IPS DF 6.9 (cell line): ENCODE data around the gene VAMP8.

Source experiments
- DNase-seq: peaks from one replicate; pipeline ENCODE4 v3.0.0-alpha.2; 2013; ENCODE audit warnings: low read depth, low spot score
- H3K27ac ChIP-seq: one replicate; pipeline ENCODE4 v1.5.1; 2013; ENCODE audit warnings: low read length, control low read depth
- H3K27me3 ChIP-seq: 2 replicates; pipeline ENCODE4 v1.6.1; 2013; ENCODE audit warnings: mild to moderate bottlenecking, low read length; ENCODE audit not compliant: control insufficient read depth, insufficient read depth
- H3K36me3 ChIP-seq: 2 replicates; pipeline ENCODE4 v1.6.1; 2013; ENCODE audit warnings: low read length; ENCODE audit not compliant: control insufficient read depth, insufficient read depth
- H3K4me1 ChIP-seq: 2 replicates; pipeline ENCODE4 v1.6.1; 2013; ENCODE audit warnings: low read length; ENCODE audit not compliant: control insufficient read depth, insufficient read depth
- H3K4me3 ChIP-seq: 2 replicates; pipeline ENCODE4 v1.5.1; 2013; ENCODE audit warnings: mild to moderate bottlenecking, low read length
- H3K9me3 ChIP-seq: 2 replicates; pipeline ENCODE4 v1.6.1; 2013; ENCODE audit warnings: low read length, inconsistent platforms; ENCODE audit not compliant: control insufficient read depth, insufficient read depth
- WGBS: extraction: QIAGEN DNeasy Blood & Tissue Kit; methylation state at CpG from one replicate; pipeline ENCODE4 v1.1.7; 2013; ENCODE audit warnings: mixed read lengths, missing lambda C conversion rate; ENCODE audit not compliant: insufficient read length, insufficient coverage; 5-methylcytosine and 5-hydroxymethylcytosine counted together

The VAMP8 gene

GRCh38 chr2:85582492-85582891 is 5.1 kb downstream of the VAMP8 start:
- Histone ChIP-seq H3K27me3 (peaks cover 9% of the 10 kb centered on the region; the same call in 1 of the 2 replicates), H3K4me3 (no peak overlapping the region), H3K9me3 (no peaks in the 10 kb centered on the region), H3K27ac (no peak overlapping the region), H3K4me1 (peaks cover 5% of the 10 kb centered on the region), H3K36me3 (no peaks in the 10 kb centered on the region)
- DNase-seq, result no peak
- no CpG with 5 or more reads among the region's 1 CpG for WGBS

- H3K27me3 ChIP-seq, result peaks cover 9% of the 10 kb centered on the region; the same call in 1 of the 2 replicates
- peak overlapping the region; percentile 28; the same call in 1 of the 2 replicates for H3K4me3 ChIP-seq
- peaks cover 4% of the 10 kb centered on the region for H3K4me1 ChIP-seq
- no peaks in the 10 kb centered on the region for H3K9me3 ChIP-seq
- no peak overlapping the region for H3K27ac ChIP-seq
- WGBS, result no CpG with 5 or more reads among the region's 16 CpGs
- DNase-seq, result no peak
- no peaks in the 10 kb centered on the region; the same call in 1 of the 2 replicates for H3K36me3 ChIP-seq
Measured at GRCh38 chr2:85583667-85584353, 6.4 kb downstream of the VAMP8 start.

GRCh38 chr2:85584354-85584856 is 7.0 kb downstream of the VAMP8 start, which contains the start of gene VAMP5:
TSS of gene VAMP5 (plus strand) at chr2:85584431. CDS start at chr2:85584491, 60 bp downstream.
- WGBS, result no CpG with 5 or more reads among the region's 52 CpGs
- DNase-seq, result no peak
- Histone ChIP-seq H3K27ac (no peak within 1 kb of the TSS), H3K4me1 (no peaks in the 10 kb centered on the region), H3K4me3 (peak within 1 kb of the TSS; percentile 28; the same call in 1 of the 2 replicates), H3K36me3 (no peaks in the 10 kb centered on the region; the same call in 1 of the 2 replicates), H3K9me3 (no peaks in the 10 kb centered on the region), H3K27me3 (peaks cover 9% of the 10 kb centered on the region; the same call in 1 of the 2 replicates)

- Histone ChIP-seq H3K27me3 (peaks cover 9% of the 10 kb centered on the region; the same call in 1 of the 2 replicates), H3K27ac (no peak overlapping the region), H3K4me1 (no peaks in the 10 kb centered on the region), H3K36me3 (no peaks in the 10 kb centered on the region; the same call in 1 of the 2 replicates), H3K4me3 (peak overlapping the region; percentile 28; the same call in 1 of the 2 replicates), H3K9me3 (no peaks in the 10 kb centered on the region)
- no CpG with 5 or more reads among the region's 9 CpGs for WGBS
- no peak for DNase-seq
Measured at GRCh38 chr2:85584857-85585780, 7.7 kb downstream of the VAMP8 start.

GRCh38 chr2:85585781-85586105 is 8.4 kb downstream of the VAMP8 start:
- no peak for DNase-seq
- no CpG with 5 or more reads among the region's 1 CpG for WGBS
- Histone ChIP-seq H3K27me3 (peaks cover 9% of the 10 kb centered on the region; the same call in 1 of the 2 replicates), H3K4me3 (no peak overlapping the region), H3K36me3 (no peaks in the 10 kb centered on the region; the same call in 1 of the 2 replicates), H3K27ac (no peak overlapping the region), H3K4me1 (no peaks in the 10 kb centered on the region), H3K9me3 (no peaks in the 10 kb centered on the region)

GRCh38 chr2:85588236-85588635 is 10.8 kb downstream of the VAMP8 start:
- Histone ChIP-seq H3K36me3 (no peaks in the 10 kb centered on the region; the same call in 1 of the 2 replicates), H3K4me1 (no peaks in the 10 kb centered on the region), H3K27ac (no peak overlapping the region), H3K27me3 (peaks cover 9% of the 10 kb centered on the region; the same call in 1 of the 2 replicates), H3K9me3 (no peaks in the 10 kb centered on the region), H3K4me3 (no peak overlapping the region)
- no peak for DNase-seq
- WGBS, result no CpG with 5 or more reads among the region's 4 CpGs

- no peak overlapping the region for H3K4me3 ChIP-seq
- H3K27ac ChIP-seq, result no peak overlapping the region
- no peaks in the 10 kb centered on the region for H3K9me3 ChIP-seq
- no peak for DNase-seq
- peaks cover 8% of the 10 kb centered on the region; the same call in 1 of the 2 replicates for H3K27me3 ChIP-seq
- no peaks in the 10 kb centered on the region; the same call in 1 of the 2 replicates for H3K36me3 ChIP-seq
- no peaks in the 10 kb centered on the region for H3K4me1 ChIP-seq
- WGBS, result no CpG with 5 or more reads among the region's 4 CpGs
Measured at GRCh38 chr2:85588645-85589044, 11.3 kb downstream of the VAMP8 start.

- no peaks in the 10 kb centered on the region for H3K9me3 ChIP-seq
- peaks cover 4% of the 10 kb centered on the region; the same call in 1 of the 2 replicates for H3K27me3 ChIP-seq
- H3K4me1 ChIP-seq, result no peaks in the 10 kb centered on the region
- no peak overlapping the region for H3K4me3 ChIP-seq
- no peaks in the 10 kb centered on the region; the same call in 1 of the 2 replicates for H3K36me3 ChIP-seq
- H3K27ac ChIP-seq, result no peak overlapping the region
- DNase-seq, result no peak
- WGBS, result no CpG with 5 or more reads among the region's 4 CpGs
Measured at GRCh38 chr2:85589181-85589580, 11.8 kb downstream of the VAMP8 start.

- Histone ChIP-seq H3K4me1 (no peaks in the 10 kb centered on the region), H3K9me3 (no peaks in the 10 kb centered on the region), H3K27ac (no peak overlapping the region), H3K4me3 (no peak overlapping the region), H3K36me3 (no peaks in the 10 kb centered on the region; the same call in 1 of the 2 replicates), H3K27me3 (no peaks in the 10 kb centered on the region; the same call in 1 of the 2 replicates)
- no peak for DNase-seq
- no CpG with 5 or more reads among the region's 7 CpGs for WGBS
Measured at GRCh38 chr2:85589982-85590791, 12.8 kb downstream of the VAMP8 start.
